ENCODE data around the gene NUP107. TPM values are rescaled to one million over a fixed set of nuclear protein-coding genes. Genes with fewer than 3 reads are reported as not detected.
A peak's percentile ranks its signal among the peaks of the same experiment; 100 is the strongest.

Gene NUP107
- total and polyA plus RNA-seq, 2 donors (not counting 1 experiment from before 2014, with no cell fraction given) = 23.2 to 77.3 TPM

DNA sequence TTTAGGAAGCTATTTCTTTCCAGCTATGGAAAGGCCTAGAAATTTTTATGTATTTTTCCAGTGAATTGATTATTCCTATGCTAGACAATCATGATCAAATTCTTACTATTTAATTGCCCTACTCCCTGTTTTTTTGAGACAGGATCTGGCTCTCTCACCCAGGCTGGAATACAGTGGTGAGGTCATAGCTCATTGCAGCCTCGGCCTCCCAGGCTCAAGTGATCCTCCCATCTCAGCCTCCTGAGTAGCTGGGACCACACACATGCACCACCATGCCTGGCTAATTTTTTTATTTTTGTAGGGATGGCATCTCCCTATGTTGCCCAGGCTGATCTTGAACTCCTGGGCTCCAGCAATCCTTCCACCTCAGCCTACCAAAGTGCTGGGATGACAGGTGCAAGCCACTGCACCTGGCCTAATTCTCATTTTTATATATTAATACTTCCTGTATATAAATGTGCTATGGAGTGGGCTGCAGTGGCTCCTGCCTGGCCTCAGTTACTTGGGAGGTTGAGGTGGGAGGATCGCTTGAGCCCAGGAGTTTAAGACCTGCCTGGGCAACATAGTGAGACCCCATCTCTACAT lies 105.2 kb downstream of the NUP107 start:
- Histone ChIP-seq H4K20me1 (ENCODE audit: control insufficient read depth, insufficient read depth, low read length, poor library complexity, severe bottlenecking) (no peaks in the 10 kb centered on the region), H3K27me3 (replicated peaks in 1 of 4; ENCODE audit: control extremely low read depth in 1 of 4, control insufficient read depth in 3 of 4, insufficient read depth in 4 of 4, low read length in 3 of 4) (no peaks in the 10 kb centered on the region), H3K36me3 (replicated peaks in 1 of 2; ENCODE audit: control extremely low read depth in 1 of 2, control insufficient read depth in 1 of 2, extremely low read depth in 1 of 2, insufficient read depth in 2 of 2, low read length in 1 of 2) (no peaks in the 10 kb centered on the region), H3K4me1 (ENCODE audit: control insufficient read depth in 2 of 2, insufficient read depth in 2 of 2, low read length in 2 of 2) (peaks cover 9 to 11% of the 10 kb centered on the region in 2 donors), H3K27ac (ENCODE audit: low read length in 2 of 2) (no peak overlapping the region), H2AFZ (ENCODE audit: insufficient read depth, low read depth, low read length, poor library complexity, severe bottlenecking) (no peak overlapping the region), H3K9ac (ENCODE audit: low read length) (no peak overlapping the region), H3K9me3 (ENCODE audit: control extremely low read depth in 1 of 3, control insufficient read depth in 2 of 3, insufficient read depth in 1 of 3, low read length in 2 of 3) (no peaks in the 10 kb centered on the region), H3K4me3 (ENCODE audit: control extremely low read depth in 1 of 5, extremely low read depth in 1 of 5, insufficient read depth in 1 of 5, low read depth in 2 of 5, low read length in 4 of 5) (no peak overlapping the region), H3K4me2 (replicated peaks; ENCODE audit: low read depth, low read length, poor library complexity, severe bottlenecking) (no peak overlapping the region), H3K79me2 (ENCODE audit: control insufficient read depth, insufficient read depth, low read length) (no peaks in the 10 kb centered on the region)
- no CpG with 5 or more reads among the region's 2 CpGs for WGBS (ENCODE audit: insufficient coverage)
- ChIA-PET CTCF (no interaction called here), POLR2A (no interaction called here)
- no peak overlapping the region for H3K27ac Mint-ChIP-seq
- H3K9me3 Mint-ChIP-seq (ENCODE audit: insufficient read depth) = no peaks in the 10 kb centered on the region
- no peak for TF ChIP-seq EZH2 (IDR thresholded peaks at IDR 0.05; ENCODE audit: borderline replicate concordance, insufficient read depth, low read depth, low read length, poor library complexity, severe bottlenecking)
- TF ChIP-seq, protein P1, sequence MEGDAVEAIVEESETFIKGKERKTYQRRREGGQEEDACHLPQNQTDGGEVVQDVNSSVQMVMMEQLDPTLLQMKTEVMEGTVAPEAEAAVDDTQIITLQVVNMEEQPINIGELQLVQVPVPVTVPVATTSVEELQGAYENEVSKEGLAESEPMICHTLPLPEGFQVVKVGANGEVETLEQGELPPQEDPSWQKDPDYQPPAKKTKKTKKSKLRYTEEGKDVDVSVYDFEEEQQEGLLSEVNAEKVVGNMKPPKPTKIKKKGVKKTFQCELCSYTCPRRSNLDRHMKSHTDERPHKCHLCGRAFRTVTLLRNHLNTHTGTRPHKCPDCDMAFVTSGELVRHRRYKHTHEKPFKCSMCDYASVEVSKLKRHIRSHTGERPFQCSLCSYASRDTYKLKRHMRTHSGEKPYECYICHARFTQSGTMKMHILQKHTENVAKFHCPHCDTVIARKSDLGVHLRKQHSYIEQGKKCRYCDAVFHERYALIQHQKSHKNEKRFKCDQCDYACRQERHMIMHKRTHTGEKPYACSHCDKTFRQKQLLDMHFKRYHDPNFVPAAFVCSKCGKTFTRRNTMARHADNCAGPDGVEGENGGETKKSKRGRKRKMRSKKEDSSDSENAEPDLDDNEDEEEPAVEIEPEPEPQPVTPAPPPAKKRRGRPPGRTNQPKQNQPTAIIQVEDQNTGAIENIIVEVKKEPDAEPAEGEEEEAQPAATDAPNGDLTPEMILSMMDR (IDR thresholded peaks at IDR 0.05) = no peak
- peaks cover 13% of the 10 kb centered on the region for H3K4me1 Mint-ChIP-seq
- DNase-seq (no peak), ATAC-seq (ENCODE audit: low read depth) (no peak)
- intact Hi-C loops (cut with micrococcal nuclease) = loop anchor here (2.0 kb wide), 1 partner anchor 15 kb away; no protein-coding TSS in a partner anchor
- H3K27me3 Mint-ChIP-seq = no peaks in the 10 kb centered on the region
- no peak overlapping the region for H3K4me3 Mint-ChIP-seq

DNA sequence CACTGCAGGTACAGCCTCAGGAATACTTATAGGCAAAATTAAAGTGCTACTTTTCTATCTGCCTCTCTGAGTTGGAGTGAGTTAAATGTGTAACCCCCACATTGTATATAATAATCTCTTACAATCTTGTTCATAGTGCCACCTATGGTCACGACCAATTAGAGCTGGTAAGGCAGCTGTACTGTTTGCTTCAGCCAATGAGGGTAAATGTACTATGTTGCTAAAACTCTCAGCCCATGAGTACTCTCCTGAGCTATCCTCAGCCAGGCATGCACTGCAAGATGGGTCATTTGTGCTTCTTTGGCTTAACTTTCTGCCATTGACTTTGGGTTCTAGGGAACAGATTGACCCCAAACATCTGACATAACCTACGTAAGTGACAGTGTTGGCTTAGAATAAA lies 106.2 kb downstream of the NUP107 start:
- Histone ChIP-seq H3K9ac (ENCODE audit: low read length) (no peak overlapping the region), H3K27me3 (replicated peaks in 1 of 4; ENCODE audit: control extremely low read depth in 1 of 4, control insufficient read depth in 3 of 4, insufficient read depth in 4 of 4, low read length in 3 of 4) (no peaks in the 10 kb centered on the region), H3K4me3 (ENCODE audit: control extremely low read depth in 1 of 5, extremely low read depth in 1 of 5, insufficient read depth in 1 of 5, low read depth in 2 of 5, low read length in 4 of 5) (no peak overlapping the region), H3K9me3 (ENCODE audit: control extremely low read depth in 1 of 3, control insufficient read depth in 2 of 3, insufficient read depth in 1 of 3, low read length in 2 of 3) (no peaks in the 10 kb centered on the region), H3K36me3 (replicated peaks in 1 of 2; ENCODE audit: control extremely low read depth in 1 of 2, control insufficient read depth in 1 of 2, extremely low read depth in 1 of 2, insufficient read depth in 2 of 2, low read length in 1 of 2) (no peaks in the 10 kb centered on the region), H3K4me2 (replicated peaks; ENCODE audit: low read depth, low read length, poor library complexity, severe bottlenecking) (no peak overlapping the region), H3K79me2 (ENCODE audit: control insufficient read depth, insufficient read depth, low read length) (no peaks in the 10 kb centered on the region), H3K4me1 (ENCODE audit: control insufficient read depth in 2 of 2, insufficient read depth in 2 of 2, low read length in 2 of 2) (peaks cover under 1 to 1% of the 10 kb centered on the region in 2 donors), H4K20me1 (ENCODE audit: control insufficient read depth, insufficient read depth, low read length, poor library complexity, severe bottlenecking) (no peaks in the 10 kb centered on the region), H2AFZ (ENCODE audit: insufficient read depth, low read depth, low read length, poor library complexity, severe bottlenecking) (no peak overlapping the region), H3K27ac (ENCODE audit: low read length in 2 of 2) (no peak overlapping the region)
- Mint-ChIP-seq H3K9me3 (ENCODE audit: insufficient read depth) (no peaks in the 10 kb centered on the region), H3K27me3 (no peaks in the 10 kb centered on the region), H3K4me3 (no peak overlapping the region), H3K27ac (no peak overlapping the region), H3K4me1 (peaks cover 7% of the 10 kb centered on the region)
- DNase-seq (peak; percentile 64), ATAC-seq (ENCODE audit: low read depth) (peak; percentile 86)
- intact Hi-C loops (cut with micrococcal nuclease) = loop anchor here (2.0 kb wide), 1 partner anchor 14 kb away; no protein-coding TSS in a partner anchor
- POLR2A ChIA-PET = no interaction called here
- TF ChIP-seq, protein P1 (IDR thresholded peaks at IDR 0.05) = no peak
- no peak for TF ChIP-seq EZH2 (IDR thresholded peaks at IDR 0.05; ENCODE audit: borderline replicate concordance, insufficient read depth, low read depth, low read length, poor library complexity, severe bottlenecking)
- 100% methylated on average over 2 of the region's 2 CpGs for WGBS (ENCODE audit: insufficient coverage)
- CTCF ChIA-PET = no interaction called here
